ENCODE results near the gene PASK.

PASK gene

GRCh38 chr2:241080405-241081189 is 68.7 kb downstream of the PASK start:
- no peak for DNase-seq

- no peak for DNase-seq
Observed at GRCh38 chr2:241074901-241075540, 74.3 kb downstream of the PASK start.

GRCh38 chr2:241074065-241074818 is 75.0 kb downstream of the PASK start:
- DNase-seq: no peak

- DNase-seq: no peak
Observed at GRCh38 chr2:241073166-241074064, 75.9 kb downstream of the PASK start.

- no peak for DNase-seq
Observed at GRCh38 chr2:241072553-241073165, 76.6 kb downstream of the PASK start.

- no peak for DNase-seq
Observed at GRCh38 chr2:241072151-241072550, 77.1 kb downstream of the PASK start.

GRCh38 chr2:241071677-241072111 is 77.6 kb downstream of the PASK start:
- DNase-seq: no peak

GRCh38 chr2:241070811-241071676 is 78.2 kb downstream of the PASK start:
- no peak for DNase-seq

- no peak for DNase-seq
Observed at GRCh38 chr2:241070361-241070760, 78.9 kb downstream of the PASK start.

- DNase-seq: no peak
Observed at GRCh38 chr2:241069821-241070281, 79.4 kb downstream of the PASK start.

- DNase-seq: no peak
Observed at GRCh38 chr2:241068942-241069810, 80.1 kb downstream of the PASK start.

- DNase-seq: no peak
Observed at GRCh38 chr2:241068136-241068941, 80.9 kb downstream of the PASK start.

- no peak for DNase-seq
Observed at GRCh38 chr2:241067501-241068135, 81.7 kb downstream of the PASK start.

- DNase-seq: no peak
Observed at GRCh38 chr2:241066893-241067341, 82.4 kb downstream of the PASK start.

- DNase-seq: no peak
Observed at GRCh38 chr2:241066171-241066892, 82.9 kb downstream of the PASK start.

GRCh38 chr2:241065355-241065803 is 83.9 kb downstream of the PASK start:
- DNase-seq: no peak

GRCh38 chr2:241064802-241065354 is 84.4 kb downstream of the PASK start:
- DNase-seq: no peak
